Measurements from ENCODE around the gene PLIN5.
A peak's percentile ranks its signal among the peaks of the same experiment; 100 is the strongest.

DNA sequence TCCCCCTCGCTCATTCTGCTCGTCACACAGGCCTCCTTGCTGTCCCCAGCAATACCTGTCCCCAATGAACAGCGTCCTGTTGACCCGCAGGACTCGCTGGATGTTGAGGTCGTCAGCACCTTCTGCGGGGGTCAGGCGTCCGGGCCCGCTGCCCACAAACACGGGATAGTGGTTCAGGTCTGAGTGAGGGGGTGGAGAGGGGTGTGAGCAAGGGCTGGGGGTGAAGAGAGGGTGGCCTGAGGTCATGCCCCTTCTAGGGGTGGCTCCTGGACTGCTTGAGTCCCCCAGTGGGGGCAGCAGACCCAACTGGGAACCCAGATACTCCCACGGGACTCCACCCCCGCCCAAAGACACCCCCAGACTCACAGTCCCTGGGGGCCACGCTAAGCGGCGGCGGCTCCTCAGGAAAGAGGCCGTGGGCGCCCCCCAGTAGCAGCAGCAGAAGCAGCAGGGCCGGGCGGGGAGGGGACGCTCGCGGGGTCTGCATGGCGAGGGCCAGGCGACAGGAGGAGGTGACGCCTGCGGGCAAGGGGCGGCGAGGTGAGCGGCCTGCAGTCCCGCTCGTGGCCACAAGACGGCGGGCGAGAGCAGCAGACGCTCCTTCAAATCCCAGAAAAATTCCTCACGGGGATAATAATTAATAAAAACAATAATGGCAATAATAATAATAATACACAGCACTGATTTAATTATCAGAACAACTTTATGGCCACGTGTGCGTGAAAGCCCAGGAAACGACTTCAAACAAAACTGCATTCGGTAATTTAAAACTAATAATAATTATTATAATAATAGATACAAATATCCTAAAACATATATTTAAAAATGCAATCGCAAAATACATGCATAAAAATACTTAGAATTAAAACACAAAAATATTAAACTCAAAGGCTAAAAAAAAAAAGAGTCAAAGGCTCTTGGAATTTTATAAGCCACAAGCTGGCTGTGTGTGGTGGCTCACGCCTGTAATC, 23.2 kb upstream of the PLIN5 start:
- TF ChIP-seq, protein P1, sequence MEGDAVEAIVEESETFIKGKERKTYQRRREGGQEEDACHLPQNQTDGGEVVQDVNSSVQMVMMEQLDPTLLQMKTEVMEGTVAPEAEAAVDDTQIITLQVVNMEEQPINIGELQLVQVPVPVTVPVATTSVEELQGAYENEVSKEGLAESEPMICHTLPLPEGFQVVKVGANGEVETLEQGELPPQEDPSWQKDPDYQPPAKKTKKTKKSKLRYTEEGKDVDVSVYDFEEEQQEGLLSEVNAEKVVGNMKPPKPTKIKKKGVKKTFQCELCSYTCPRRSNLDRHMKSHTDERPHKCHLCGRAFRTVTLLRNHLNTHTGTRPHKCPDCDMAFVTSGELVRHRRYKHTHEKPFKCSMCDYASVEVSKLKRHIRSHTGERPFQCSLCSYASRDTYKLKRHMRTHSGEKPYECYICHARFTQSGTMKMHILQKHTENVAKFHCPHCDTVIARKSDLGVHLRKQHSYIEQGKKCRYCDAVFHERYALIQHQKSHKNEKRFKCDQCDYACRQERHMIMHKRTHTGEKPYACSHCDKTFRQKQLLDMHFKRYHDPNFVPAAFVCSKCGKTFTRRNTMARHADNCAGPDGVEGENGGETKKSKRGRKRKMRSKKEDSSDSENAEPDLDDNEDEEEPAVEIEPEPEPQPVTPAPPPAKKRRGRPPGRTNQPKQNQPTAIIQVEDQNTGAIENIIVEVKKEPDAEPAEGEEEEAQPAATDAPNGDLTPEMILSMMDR (IDR thresholded peaks at IDR 0.05) = peak; percentile 91 to 99 (median 96)
- TF ChIP-seq EP300 (IDR thresholded peaks at IDR 0.05) (no peak), POLR2A (IDR thresholded peaks at IDR 0.05) (no peak), POLR2AphosphoS5 (IDR thresholded peaks at IDR 0.05) (no peak)
